Activated CD4-positive, alpha-beta T cell treated with anti-CD3 and anti-CD28 coated beads, Interleukin-2, amount 10 ng/mL, durations not matched to agents 24 days and 14 days (primary cell): ENCODE data around the gene LY86. TPM values are rescaled to one million over a fixed set of nuclear protein-coding genes. Genes with fewer than 3 reads are reported as not detected.

Experiments
- DNase-seq: peaks from one replicate; pipeline ENCODE4 v3.0.0; 2022
- H3K27ac Mint-ChIP-seq: one replicate; pipeline ENCODE4 v1.8.0; 2022; ENCODE audit warnings: mild to moderate bottlenecking, mixed read lengths
- H3K27me3 Mint-ChIP-seq: one replicate; pipeline ENCODE4 v1.8.0; 2022; ENCODE audit warnings: mixed read lengths
- H3K36me3 Mint-ChIP-seq: one replicate; pipeline ENCODE4 v1.8.0; 2022; ENCODE audit warnings: low read depth, mild to moderate bottlenecking, mixed read lengths
- H3K4me1 Mint-ChIP-seq: one replicate; pipeline ENCODE4 v1.8.0; 2021; ENCODE audit warnings: mixed read lengths
- H3K4me3 Mint-ChIP-seq: one replicate; pipeline ENCODE4 v1.8.0; 2022; ENCODE audit warnings: mild to moderate bottlenecking, moderate library complexity, mixed read lengths
- H3K9me3 Mint-ChIP-seq: one replicate; pipeline ENCODE4 v1.8.0; 2021; ENCODE audit warnings: mixed read lengths
- intact Hi-C: fragments of 100-400 bp; cut with micrococcal nuclease; formaldehyde crosslinking; loops from one replicate; pipeline ENCODE4 v1.15.1; 2023
- total RNA-seq: library from RNA; stranded (reverse); gene quantifications from 2 replicates; pipeline ENCODE4 v1.2.3, GENCODE V29; 2022

LY86 gene
- total RNA-seq, 1 donor from 2014 or later, result 1.2 TPM

DNA sequence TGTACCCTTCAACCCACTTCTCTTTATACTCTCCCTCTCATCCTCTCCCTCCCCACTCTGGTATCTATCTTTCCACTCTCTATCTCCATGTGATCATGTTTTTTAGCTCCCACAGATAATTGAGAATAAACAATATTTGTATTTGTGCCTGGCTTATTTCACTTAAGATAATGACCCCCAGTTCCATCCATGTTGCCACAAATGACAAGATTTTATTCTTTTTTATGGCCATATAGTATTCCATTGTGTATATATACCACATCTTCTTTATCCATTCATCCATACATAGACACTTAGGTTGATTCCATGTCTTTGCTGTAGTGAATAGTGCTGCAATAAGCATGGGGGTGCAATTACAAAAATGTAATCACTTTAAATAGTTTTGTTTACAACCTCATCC lies 62.3 kb downstream of the LY86 start:
- Mint-ChIP-seq H3K4me3 (no peak overlapping the region), H3K36me3 (peaks cover 13% of the 10 kb centered on the region), H3K9me3 (peaks cover 3% of the 10 kb centered on the region), H3K4me1 (peaks cover 64% of the 10 kb centered on the region), H3K27ac (peak overlapping the region; percentile 26), H3K27me3 (no peaks in the 10 kb centered on the region)
- intact Hi-C loops, result no loop called here
- DNase-seq, result no peak

DNA sequence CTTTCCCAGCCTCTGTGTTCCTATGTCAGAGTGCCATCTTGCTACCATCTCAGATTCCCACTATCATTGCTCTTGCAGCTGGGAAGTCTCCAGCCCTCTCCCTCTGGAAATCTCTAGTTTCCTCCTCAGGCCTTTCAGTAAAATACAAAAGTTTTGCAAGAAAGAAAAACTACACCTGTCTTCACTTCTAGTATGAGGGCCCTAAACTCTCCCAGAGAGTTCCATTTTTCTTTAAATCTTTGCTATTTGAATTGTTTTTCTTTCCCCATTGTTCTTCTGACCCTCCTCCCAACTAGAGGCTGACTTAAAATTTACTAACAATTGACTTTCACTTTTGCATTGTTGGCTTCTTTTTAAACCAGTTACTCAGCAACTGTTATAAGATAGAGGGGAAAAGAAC lies 62.8 kb downstream of the LY86 start:
- Mint-ChIP-seq H3K4me1 (peaks cover 69% of the 10 kb centered on the region), H3K4me3 (peak overlapping the region; percentile 9), H3K27ac (peak overlapping the region; percentile 46), H3K36me3 (peaks cover 13% of the 10 kb centered on the region), H3K9me3 (peaks cover 3% of the 10 kb centered on the region), H3K27me3 (no peaks in the 10 kb centered on the region)
- DNase-seq, result no peak
- intact Hi-C loops, result no loop called here

DNA sequence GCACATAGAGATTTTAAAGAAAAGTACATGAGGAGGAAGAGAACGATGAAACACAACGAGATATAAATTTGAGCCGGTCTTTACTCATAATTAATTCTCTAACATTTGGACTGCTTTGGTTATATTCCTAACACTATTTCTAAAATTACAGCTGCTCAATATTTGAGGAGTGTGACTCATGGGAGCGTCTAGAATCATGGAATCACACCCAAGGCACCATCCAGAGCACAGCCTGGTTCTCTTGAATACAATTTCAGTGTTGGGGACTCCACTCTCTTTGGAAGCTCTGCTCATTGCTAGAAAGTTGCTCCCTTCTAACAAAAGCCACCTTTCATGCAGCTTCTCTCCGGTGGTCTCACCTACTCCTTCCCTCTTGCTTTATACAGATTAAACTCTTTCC lies 64.4 kb downstream of the LY86 start:
- peaks cover 3% of the 10 kb centered on the region for H3K9me3 Mint-ChIP-seq
- DNase-seq, result no peak
- peaks cover 13% of the 10 kb centered on the region for H3K36me3 Mint-ChIP-seq
- peak overlapping the region; percentile 99 for H3K27ac Mint-ChIP-seq
- intact Hi-C loops, result no loop called here
- peak overlapping the region; percentile 5 for H3K4me3 Mint-ChIP-seq
- H3K27me3 Mint-ChIP-seq, result no peaks in the 10 kb centered on the region
- H3K4me1 Mint-ChIP-seq, result peaks cover 85% of the 10 kb centered on the region

DNA sequence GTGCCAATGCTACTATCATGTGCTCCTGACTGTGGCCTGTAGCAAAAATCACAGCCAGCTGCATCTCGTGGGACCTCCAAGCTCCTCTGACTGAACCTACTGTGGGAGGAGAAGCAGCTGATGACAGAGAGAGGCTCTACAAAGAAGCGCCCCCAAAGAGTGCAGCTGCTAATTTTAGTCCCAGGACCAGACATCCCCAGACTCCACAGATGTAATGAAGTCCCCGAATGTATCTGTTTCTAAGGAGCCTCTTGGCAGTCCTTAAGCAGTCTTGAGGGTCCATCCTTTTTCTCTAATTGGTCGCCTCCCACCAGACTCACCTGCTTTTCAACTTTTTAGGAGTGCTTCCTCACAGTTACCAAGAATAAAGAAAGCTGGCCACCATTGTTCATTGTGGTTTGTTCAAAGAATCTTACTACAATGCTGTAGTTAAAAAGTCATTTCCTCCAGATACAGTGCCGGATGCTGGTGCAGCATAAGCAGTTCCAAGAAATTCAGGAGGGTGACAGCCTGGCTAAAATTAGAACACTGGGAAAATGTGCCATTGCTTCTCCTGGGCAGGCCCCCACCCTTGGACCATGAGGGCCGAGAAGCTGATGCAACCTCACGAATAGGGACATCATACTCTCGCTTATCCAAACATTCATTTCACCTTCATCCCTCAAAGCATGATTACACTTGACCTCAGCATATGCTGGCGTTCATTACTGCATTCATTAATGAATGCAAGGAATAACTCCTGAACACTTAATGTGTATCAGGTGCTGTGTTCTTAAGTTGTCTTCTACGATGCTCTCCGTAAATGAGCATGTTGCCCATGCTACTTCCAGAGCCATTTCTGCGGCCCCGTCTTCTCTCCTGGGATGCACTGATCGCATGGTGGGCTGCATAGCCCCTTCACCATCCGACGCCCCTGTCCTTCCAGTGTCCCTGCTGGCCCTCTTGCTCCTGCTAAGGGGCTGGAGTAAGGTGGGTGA lies 66.4 kb downstream of the LY86 start:
- Mint-ChIP-seq H3K4me1 (peaks cover 91% of the 10 kb centered on the region), H3K27ac (peak overlapping the region; percentile 99), H3K36me3 (peaks cover 14% of the 10 kb centered on the region), H3K27me3 (no peaks in the 10 kb centered on the region), H3K4me3 (peak overlapping the region; percentile 73), H3K9me3 (peaks cover 3% of the 10 kb centered on the region)
- intact Hi-C loops, result loop anchor here (5.0 kb wide), 1 partner anchor 93 kb away; no protein-coding TSS in a partner anchor
- DNase-seq, result peak; percentile 88

DNA sequence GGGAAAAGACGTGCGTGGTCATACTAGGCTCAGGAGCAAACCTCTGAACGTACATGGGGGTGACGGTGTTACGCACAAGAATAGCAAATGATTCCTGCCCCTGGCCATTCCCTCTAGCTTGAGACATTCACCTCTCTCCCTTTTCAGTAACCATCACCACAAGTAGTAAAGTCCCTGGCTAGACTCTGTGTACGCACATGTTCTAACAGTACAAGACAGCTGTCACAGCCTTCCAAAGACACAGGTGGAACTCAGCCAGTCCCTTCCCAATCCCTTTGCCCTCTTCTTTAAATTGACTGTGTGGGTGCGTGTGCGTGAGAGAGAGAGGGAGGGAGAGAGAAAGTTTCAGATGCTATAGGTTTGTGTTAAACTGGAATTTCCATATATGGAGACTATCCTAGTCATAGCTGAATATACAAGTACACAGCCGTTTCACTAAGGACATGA lies 67.3 kb downstream of the LY86 start:
- intact Hi-C loops, result loop anchor here (1.0 to 5.0 kb wide), 4 partner anchors 29 to 262 kb away; no protein-coding TSS in a partner anchor
- H3K4me3 Mint-ChIP-seq, result peak overlapping the region; percentile 73
- peaks cover 88% of the 10 kb centered on the region for H3K4me1 Mint-ChIP-seq
- peak; percentile 75 for DNase-seq
- peaks cover 3% of the 10 kb centered on the region for H3K9me3 Mint-ChIP-seq
- no peaks in the 10 kb centered on the region for H3K27me3 Mint-ChIP-seq
- peaks cover 12% of the 10 kb centered on the region for H3K36me3 Mint-ChIP-seq
- H3K27ac Mint-ChIP-seq, result peak overlapping the region; percentile 99

DNA sequence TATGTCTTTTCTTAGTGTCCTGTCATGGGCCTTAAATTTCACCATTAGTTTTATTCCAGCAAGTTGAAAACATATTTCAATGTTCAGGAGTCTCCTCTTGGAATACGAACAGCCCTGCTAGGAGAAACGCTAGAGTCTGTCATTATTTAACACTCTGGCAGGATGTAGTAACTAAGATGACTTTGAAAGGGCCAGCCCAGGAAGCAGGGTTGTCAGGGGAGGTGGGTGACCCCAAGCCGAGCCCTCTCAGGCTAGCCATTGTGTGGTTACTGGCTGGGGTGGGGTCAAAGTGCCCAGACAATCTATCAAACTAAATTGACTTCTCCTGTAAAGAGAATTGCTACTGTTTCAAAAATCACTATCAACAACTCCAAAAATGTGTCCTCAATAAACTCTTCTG lies 67.8 kb downstream of the LY86 start:
- Mint-ChIP-seq H3K36me3 (peaks cover 10% of the 10 kb centered on the region), H3K27me3 (no peaks in the 10 kb centered on the region), H3K4me1 (peaks cover 87% of the 10 kb centered on the region), H3K27ac (peak overlapping the region; percentile 99), H3K4me3 (peak overlapping the region; percentile 73), H3K9me3 (peaks cover 3% of the 10 kb centered on the region)
- DNase-seq, result peak; percentile 79
- intact Hi-C loops, result loop anchor here (1.0 to 5.0 kb wide), 4 partner anchors 29 to 262 kb away; no protein-coding TSS in a partner anchor

DNA sequence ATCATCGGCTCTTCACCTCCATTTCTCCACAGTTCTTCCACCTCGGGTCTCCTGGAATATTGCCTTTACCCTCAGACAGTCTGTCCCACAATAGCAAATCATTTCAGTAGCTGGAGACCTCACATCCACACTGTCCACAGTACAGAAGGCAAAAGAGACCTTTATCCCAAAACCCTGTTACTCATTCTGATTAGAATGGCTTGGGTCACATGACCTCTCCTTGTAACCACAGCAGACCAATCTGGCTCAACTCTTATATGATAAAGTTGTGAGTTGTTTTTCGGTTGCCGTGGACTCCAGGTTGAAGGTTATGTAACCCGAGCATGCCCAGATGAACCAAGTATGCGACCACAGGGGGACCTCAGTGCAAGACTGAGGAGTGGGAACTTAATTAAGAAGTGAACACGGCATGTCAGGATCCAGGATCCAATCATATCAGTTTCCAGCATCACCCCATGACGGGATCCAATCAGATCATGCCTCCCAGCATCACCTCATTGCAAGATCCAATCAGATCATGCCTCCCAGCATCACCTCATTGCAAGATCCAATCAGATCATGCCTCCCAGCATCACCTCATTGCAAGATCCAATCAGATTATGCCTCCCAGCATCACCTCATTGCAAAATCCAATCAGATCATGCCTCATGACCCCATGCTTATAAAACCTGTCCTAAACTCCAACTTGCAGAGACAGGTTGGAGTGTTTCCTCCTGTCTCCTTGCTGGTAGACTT lies 68.7 kb downstream of the LY86 start:
- intact Hi-C loops, result loop anchor here (2.0 to 5.0 kb wide), 2 partner anchors 28 to 95 kb away; no protein-coding TSS in a partner anchor
- peaks cover 3% of the 10 kb centered on the region for H3K9me3 Mint-ChIP-seq
- H3K36me3 Mint-ChIP-seq, result peaks cover 8% of the 10 kb centered on the region
- peak; percentile 72 for DNase-seq
- H3K27me3 Mint-ChIP-seq, result no peaks in the 10 kb centered on the region
- peak overlapping the region; percentile 99 for H3K27ac Mint-ChIP-seq
- H3K4me1 Mint-ChIP-seq, result peaks cover 89% of the 10 kb centered on the region
- peak overlapping the region; percentile 15 for H3K4me3 Mint-ChIP-seq

DNA sequence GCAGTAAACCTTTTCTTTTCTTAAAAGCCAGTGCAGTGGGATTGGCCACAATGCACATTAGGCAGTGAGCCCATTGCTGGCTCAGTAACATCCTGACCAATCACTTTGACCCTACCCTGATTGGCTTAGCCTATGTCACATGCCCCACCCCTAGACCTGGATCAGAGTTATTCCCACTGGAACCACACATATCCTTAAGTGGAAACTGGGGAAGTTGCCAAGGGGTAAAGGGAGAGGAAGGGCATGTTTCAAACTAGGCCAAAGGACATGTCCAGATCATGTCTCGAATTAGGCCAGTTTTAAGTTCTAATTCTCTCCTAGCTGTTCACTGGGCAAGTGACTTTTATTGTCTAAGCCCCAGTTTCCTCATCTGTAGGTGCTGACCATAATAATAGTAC lies 69.3 kb downstream of the LY86 start:
- intact Hi-C loops, result loop anchor here (2.0 to 5.0 kb wide), 2 partner anchors 27 to 96 kb away; no protein-coding TSS in a partner anchor
- Mint-ChIP-seq H3K4me3 (no peak overlapping the region), H3K27me3 (no peaks in the 10 kb centered on the region), H3K36me3 (peaks cover 8% of the 10 kb centered on the region), H3K4me1 (peaks cover 89% of the 10 kb centered on the region), H3K27ac (peak overlapping the region; percentile 99), H3K9me3 (peaks cover 3% of the 10 kb centered on the region)
- DNase-seq, result no peak

DNA sequence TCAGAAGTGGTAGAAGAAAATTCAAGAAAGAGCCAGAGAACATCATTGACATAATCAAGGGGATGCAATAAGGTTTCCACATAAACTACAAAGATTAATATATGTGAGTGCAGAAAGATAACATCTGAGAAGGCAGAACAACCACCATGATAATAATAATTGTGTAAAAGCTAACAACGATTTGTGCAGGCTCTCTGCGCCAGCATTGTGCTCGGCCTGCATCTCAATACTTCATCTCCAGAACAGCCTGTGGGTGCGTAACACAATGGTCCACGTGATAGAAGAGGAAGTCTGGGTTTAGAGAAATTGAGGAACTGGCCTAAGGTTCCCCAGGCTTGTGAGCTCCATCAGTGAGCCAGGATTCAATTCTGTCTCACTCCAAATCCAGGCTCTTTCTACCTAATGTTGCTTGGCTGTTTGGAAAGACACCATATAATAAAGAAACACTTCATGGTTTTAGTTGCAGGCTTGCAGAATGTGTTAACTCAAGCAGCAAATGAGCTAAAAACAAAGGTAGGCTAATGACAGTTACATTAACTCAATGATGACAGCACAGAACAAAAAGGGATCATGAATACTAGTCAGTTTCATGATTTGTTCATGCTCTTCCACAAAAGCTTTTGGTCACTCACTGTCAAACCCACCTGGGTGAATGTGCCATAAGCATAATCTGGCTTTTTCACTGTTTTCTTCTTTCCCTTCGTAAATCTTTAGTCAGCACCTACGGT lies 71.2 kb downstream of the LY86 start:
- intact Hi-C loops, result loop anchor here (5.0 kb wide), 1 partner anchor 97 kb away; no protein-coding TSS in a partner anchor
- peaks cover 74% of the 10 kb centered on the region for H3K4me1 Mint-ChIP-seq
- DNase-seq, result peak; percentile 70
- H3K4me3 Mint-ChIP-seq, result peak overlapping the region; percentile 31
- H3K27me3 Mint-ChIP-seq, result no peaks in the 10 kb centered on the region
- H3K9me3 Mint-ChIP-seq, result no peaks in the 10 kb centered on the region
- peaks cover 3% of the 10 kb centered on the region for H3K36me3 Mint-ChIP-seq
- peak overlapping the region; percentile 99 for H3K27ac Mint-ChIP-seq

DNA sequence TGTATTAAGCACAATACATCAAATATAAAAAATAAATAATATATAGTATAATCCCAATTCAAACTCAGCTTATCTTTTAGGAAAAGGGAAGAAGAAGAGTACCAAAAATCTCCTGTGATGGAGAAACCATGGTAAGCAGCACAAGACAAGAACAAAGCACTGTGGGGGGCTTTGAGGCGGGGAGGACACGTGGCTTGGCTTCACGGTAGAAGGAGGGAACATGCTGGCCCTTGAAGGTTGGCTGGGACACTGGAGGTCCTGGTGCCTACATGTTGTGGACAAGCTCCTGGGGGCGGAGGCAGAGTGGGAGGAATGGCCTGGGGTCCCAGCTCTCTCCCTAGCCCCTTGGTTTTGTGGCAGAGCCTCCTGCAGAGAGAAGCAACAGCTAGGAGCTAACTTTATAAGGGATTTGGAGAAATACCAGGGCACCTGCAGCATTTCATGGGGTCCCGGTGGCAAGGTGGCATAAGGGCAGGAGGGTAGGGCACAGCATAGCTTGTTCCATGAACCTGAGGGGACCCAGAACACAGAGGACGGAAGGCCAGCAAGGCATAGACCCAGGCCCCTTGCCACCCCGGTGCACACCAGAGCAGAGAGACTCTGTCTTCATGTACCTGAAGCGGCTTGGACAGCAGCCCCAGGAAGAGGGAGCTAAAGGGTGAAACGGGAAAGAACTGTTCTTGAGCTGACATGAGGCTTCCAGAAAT lies 72.0 kb downstream of the LY86 start:
- Mint-ChIP-seq H3K4me1 (peaks cover 66% of the 10 kb centered on the region), H3K27ac (peak overlapping the region; percentile 58), H3K4me3 (no peak overlapping the region), H3K9me3 (no peaks in the 10 kb centered on the region), H3K27me3 (no peaks in the 10 kb centered on the region), H3K36me3 (peaks cover 3% of the 10 kb centered on the region)
- DNase-seq, result no peak
- intact Hi-C loops, result no loop called here

DNA sequence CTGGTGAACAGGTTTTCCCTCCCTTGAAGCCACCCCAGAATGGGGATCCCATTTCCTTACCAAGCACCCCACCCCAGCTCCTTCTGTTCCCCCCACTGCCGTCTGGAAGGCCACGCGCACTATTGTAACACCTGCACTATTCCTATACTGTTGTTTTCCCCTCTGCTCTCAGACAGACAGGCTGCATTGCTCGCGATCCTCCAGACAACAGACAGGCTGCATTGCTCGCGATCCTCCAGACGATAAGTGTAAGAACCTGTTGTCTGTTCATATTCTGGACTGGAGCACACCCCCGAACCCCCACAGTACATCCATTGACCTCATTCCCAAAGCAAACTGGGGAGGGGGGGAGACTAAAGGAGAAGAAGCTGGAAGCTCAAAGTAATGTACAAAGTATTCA lies 72.7 kb downstream of the LY86 start:
- intact Hi-C loops, result no loop called here
- H3K4me3 Mint-ChIP-seq, result no peak overlapping the region
- no peak for DNase-seq
- no peaks in the 10 kb centered on the region for H3K27me3 Mint-ChIP-seq
- peaks cover 3% of the 10 kb centered on the region for H3K36me3 Mint-ChIP-seq
- H3K9me3 Mint-ChIP-seq, result no peaks in the 10 kb centered on the region
- H3K4me1 Mint-ChIP-seq, result peaks cover 61% of the 10 kb centered on the region
- peak overlapping the region; percentile 23 for H3K27ac Mint-ChIP-seq

DNA sequence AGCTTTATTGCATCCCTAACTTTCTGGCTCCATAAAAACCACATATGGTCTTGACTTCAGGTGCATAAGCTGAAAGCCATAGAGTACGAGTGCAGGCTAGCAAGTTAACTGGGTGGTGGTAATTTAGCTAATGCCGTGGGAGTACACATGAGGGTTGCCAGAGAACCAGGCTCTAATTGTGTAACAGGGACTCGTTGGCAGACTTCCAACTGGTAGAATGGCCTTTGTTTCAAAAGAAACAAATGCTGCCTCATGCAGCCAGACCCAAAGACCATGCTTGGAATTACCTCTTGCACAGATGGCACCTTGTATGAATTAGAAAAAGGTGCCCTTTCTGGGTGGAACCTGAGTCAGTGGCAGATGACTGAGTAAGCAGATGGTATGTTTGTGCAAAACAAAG lies 73.2 kb downstream of the LY86 start:
- no peak overlapping the region for H3K4me3 Mint-ChIP-seq
- H3K9me3 Mint-ChIP-seq, result no peaks in the 10 kb centered on the region
- H3K4me1 Mint-ChIP-seq, result peaks cover 57% of the 10 kb centered on the region
- no peaks in the 10 kb centered on the region for H3K27me3 Mint-ChIP-seq
- DNase-seq, result no peak
- no peak overlapping the region for H3K27ac Mint-ChIP-seq
- intact Hi-C loops, result no loop called here
- peaks cover 3% of the 10 kb centered on the region for H3K36me3 Mint-ChIP-seq
